Activated CD4-positive, alpha-beta T cell treated with anti-CD3 and anti-CD28 coated beads, Interleukin-2, amount 50 U/mL, for 1 hour (primary cell): ENCODE results near the gene VTN.
A peak's percentile ranks its signal among the peaks of the same experiment; 100 is the strongest.

Experiments used
- DNase-seq: peaks from one replicate; pipeline ENCODE4 v3.0.0-alpha.2; 2020

VTN gene

GRCh38 chr17:28370035-28370743 is at the start of gene VTN:
Gene VTN (minus strand): TSS chr17:28370307. CDS start chr17:28370203, 104 bp downstream.
- no peak for DNase-seq

GRCh38 chr17:28416703-28417311 is 46.7 kb upstream of the VTN start:
- DNase-seq = peak; percentile 46

- no peak for DNase-seq
Observed at GRCh38 chr17:28415886-28416285, 45.8 kb upstream of the VTN start.

DNA sequence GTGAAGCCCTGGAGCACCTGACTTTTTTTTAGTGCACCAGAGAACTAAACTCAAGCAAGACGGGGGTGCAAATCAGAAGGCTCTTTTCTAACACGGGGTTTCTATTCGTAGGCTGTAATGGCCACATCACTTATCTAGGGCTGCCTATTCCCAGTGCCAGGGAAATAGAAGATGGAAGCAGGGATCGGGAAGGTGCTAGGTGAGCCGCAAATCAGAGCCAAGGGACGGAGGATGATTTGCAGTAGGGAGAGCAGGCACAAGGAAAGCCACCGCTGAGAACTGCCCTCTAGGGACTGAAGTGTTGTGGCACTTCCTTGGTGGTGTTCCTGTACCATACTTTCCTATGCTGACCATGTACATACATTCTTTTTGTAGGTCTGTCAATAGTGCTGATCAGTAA is 43.7 kb upstream of the VTN start:
- no peak for DNase-seq

DNA sequence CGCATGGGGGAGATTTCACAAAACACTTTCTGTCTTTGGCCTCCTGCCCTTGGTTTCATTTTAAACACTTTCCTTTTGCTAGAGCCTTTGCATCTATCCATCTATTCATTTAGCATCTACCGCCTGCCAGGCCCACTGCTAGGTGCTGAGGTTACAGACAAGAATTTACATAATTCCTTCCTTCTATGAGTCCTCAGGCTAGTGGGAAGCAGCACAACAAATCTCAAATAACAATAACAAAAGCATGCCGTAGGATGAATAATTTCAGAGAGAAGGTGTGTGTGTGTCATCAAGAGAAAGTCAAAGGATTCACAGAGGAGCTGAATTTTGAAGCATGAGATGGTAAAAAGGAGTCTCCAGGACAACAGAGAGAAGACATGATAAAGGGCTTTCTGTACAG is 42.0 kb upstream of the VTN start:
- no peak for DNase-seq

GRCh38 chr17:28407974-28408306 is 37.8 kb upstream of the VTN start:
- no peak for DNase-seq

- no peak for DNase-seq
Observed at GRCh38 chr17:28407130-28407973, 37.2 kb upstream of the VTN start.

DNA sequence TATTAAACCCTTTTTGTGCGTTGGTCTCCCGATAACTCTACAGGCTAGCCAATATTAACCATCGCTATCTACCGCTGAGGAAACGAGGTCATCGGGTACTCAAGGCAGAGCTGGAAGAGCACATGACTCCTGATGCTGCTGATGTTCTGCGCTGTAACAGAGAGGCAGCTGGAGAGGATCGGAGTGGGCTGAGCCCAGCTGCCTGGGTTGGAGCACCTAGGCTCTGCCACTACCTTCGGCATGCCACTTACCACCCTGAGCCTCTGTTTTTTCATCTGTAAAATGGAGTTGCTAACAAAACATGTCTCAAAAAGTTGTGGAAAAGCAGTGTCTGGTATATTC is 36.3 kb upstream of the VTN start:
- DNase-seq = no peak

DNA sequence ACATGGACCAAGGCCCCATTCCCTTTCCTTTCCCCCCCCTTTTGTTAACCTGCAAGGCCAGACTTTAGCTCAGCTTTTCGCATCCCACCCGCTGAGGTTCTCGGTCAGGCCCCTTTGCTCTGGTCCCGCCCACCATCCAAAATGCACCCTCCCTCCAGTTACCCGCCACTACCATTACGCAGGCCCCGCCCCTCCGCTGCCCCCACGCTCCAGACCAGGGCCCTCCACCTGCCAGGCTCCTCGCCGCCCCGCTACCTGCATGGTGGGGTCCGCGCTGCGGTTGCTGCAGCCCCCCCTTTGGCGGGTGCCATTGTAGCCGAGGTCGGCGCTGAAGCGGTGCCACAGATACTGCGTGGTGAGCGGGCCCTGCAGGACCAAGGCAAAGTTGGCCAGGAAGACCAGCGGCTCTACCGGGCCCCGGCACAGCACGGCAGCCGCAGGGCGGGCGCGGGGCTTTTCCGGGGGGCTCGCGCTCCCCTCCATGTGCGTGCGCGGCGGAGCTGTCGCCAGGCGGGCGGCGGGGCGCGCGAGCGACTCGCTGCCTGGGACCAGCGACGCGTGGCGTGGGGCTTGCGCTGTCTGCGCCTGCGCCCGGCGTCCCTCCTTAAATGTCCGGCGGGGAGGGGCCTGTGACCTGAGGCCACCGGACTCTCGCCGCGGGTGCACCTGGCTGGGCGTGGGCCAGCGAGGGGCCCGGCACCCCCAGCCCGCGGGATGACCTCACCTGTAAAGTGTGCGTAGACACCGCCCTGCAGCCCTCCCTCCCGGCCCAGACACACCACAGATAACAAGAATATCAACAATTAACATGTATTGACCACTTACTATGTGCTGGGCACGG is 35.7 kb upstream of the VTN start, which contains the start of gene SLC46A1:
TSS of gene SLC46A1 (minus strand) at position 581 of the 841 bp plus-strand sequence. CDS start at position 483, 98 bp downstream.
- DNase-seq = peak; percentile 19

GRCh38 chr17:28404812-28405570 is 34.9 kb upstream of the VTN start:
- DNase-seq = no peak

DNA sequence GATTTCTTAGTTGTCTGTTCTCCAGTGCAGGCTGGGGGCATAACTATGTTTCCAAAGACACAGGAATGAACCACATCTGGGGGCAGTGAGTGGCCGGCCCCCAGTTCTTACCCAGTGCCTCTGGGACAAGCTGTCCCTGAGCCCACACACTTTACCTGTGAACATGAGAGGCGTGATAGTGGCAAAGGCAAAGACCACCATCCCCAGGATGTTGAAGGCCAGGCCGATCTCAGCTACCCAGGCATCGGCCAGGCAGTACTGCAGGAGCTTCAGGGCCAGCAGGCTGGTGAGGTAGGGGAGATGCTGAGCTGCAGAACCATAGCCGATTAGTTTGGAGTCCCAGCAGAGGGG is 34.3 kb upstream of the VTN start:
- no peak for DNase-seq

DNA sequence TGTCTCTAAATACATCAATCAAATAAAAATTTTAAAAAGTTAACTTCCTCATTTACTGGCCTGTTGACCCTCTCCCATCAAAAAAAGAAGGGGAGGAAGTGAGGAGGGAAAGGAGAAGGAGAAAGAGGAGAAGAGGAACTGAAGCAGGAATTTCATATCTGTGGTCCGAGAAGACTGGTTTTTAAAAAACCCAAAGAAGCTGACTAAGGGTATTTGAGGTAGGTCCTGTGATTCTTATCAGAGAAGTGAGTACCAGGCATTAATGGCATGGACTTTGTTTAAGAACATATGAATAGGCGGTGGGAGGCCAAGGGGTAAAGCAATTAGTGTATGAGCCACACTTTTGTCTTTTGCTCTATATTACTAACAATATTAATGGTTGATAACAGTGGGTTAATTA is 33.9 kb upstream of the VTN start:
- DNase-seq = no peak

GRCh38 chr17:28402844-28403243 is 32.7 kb upstream of the VTN start:
- DNase-seq = no peak

DNA sequence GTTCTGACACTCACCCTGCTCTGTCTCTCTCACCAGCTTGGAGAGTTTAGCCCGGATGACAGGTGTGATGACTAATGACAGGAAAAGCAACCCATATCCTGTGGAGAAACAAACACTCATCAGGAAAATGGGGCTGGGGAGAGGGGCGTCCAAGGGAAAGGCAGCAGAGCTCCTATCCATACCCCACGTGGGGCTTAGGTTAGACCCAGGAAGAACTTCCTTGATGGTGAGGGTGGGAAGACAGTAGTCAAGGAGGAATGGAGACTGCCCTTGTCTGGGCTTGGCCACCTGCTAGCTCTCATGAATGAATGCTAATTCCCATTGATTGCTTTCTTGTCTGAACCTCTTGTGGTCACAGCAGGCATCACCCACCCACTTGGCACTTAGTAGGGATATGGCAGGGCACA is 32.1 kb upstream of the VTN start:
- DNase-seq = no peak

- no peak for DNase-seq
Observed at GRCh38 chr17:28399808-28400207, 29.7 kb upstream of the VTN start.

DNA sequence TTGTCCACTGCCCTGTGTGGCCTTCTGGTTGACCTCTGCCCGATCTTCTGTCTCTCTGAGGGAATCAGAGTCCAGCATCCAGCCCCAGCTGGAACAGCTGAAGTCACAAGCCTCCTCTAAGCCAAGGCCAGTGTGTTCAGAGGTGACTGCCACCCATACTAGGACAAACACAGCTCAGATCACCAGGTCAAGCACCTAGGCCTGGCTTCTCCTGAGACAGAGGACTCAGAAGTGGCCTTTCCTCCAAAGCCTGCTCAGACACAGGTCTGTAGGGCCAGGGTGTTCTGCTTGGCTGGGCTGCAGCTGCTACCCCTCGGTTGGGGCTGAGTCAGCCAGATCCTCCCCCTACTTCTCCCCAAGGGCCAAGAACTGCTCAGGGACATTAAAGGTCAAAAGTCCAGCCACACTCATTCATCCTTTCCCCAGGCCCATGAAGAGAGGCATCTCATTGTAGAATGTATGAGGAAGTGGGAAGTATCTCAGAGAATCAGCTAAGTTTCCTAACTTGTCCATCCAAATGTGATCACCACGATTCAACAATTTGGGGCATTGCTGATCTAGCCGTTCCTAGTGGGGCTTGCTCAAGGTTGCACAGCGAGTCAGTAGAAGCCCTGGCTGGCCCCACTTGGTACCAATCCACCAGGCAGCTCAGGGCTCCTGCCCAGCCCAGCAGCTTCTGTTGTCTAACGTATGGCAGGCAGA is 28.3 kb upstream of the VTN start:
- no peak for DNase-seq

DNA sequence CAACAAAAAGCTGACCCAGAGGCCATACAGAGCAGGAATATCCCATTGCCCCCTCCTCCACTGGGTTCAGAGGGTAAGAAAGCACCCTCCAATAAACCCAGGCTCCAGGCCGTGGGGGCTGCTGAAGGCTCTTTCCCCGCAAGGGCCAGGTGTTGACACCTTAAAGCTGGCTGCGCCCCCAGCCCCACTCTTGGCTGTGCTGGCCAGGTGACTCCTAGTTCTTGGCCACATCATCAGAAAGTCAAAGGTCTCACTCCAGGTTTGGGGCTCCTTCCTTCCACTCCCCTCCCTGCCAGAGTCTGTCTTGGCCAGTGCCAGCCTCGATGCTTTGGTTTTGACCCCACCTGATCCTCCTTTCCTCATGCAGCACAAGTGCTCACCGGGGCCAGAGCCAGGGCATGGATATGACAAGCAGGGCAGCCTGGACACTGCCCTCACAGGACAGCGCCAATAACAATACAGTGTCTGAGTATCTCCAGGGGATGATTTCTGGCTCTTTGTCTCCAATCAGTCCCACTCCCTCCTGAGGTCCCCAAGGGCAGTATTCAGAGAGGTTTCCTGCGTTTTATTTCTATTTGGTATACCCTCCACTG is 27.7 kb upstream of the VTN start:
- no peak for DNase-seq

GRCh38 chr17:28397275-28397674 is 27.2 kb upstream of the VTN start:
- DNase-seq = no peak

DNA sequence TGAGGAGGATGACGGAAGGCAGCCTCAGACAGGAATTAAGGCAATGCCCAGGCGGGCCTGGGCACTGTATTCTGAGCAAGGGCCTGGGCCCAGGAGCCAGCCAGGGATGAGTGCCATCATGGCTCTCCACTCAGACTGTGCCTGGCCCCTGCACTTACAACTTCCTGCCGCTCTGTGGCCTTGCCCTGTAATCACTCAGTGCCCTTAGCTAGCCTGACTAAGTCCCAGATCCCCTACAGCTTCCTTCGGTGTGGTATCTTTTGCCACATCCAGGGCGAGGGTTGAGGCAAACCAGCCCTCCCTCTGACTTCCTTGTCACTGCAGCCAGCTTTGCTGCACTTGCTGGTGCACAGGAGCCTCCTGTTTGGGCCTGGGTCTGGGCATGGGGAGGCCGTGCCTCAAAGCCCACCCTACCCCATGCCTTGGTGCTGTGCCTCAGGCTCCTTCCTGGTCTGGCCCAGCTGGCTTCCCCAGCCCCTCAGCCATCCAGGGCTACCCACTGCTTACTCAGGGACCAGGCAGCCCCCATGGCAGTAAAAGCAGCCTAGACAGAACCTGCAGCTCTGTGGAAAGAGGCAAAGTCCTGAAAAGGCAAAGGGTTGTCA is 26.6 kb upstream of the VTN start:
- no peak for DNase-seq

DNA sequence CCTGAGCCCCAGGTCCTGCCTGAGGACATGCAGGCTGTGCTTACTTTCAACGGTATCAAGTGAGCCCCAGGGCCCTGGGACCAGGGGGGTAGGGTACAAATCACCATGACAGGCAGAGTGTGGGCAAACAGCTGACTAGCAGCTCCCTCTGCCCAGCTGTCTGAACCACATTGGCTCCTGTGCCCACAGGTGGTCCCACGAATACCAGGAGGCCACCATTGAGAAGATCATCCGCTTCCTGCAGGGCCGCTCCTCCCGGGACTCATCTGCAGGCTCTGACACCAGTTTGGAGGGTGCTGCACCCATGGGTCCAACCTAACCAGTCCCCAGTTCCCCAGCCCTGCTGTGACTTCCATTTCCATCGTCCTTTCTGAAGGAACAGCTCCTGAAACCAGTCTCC is 25.9 kb upstream of the VTN start:
- DNase-seq = no peak

DNA sequence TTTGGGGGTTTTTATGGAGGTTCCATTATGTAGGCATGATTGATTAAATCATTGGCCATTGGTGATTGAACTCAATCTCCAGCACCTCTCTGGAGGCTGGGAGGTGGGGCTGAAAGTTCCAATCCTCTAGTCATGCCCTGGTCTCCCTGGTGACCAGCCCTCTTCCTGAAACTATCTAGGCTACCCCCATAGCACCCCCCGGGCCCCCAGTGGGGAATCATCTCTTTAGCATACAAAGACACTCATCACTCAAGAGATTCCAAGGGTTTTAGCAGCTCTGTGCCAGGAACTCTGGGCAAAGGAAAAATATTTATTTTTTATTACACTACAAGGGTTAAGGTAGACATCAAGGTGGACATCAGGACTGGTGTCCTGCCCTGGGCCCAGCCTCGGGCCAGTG is 25.3 kb upstream of the VTN start:
- DNase-seq = no peak
